RWPE2 (cell line): ENCODE results near the gene MEIKIN.
A peak's percentile ranks its signal among the peaks of the same experiment; 100 is the strongest.

Source experiments
- ATAC-seq: fragments of 200-7000 bp; cut with Tn5 transposase; 3 replicates; pipeline ENCODE4 v1.9.1; 2021; ENCODE audit warnings: low read depth
- DNase-seq: peaks from one replicate; pipeline ENCODE4 v3.0.0-alpha.2; 2020; ENCODE audit warnings: low spot score
- H3K27ac ChIP-seq: fragments of 450-650 bp; 2 replicates; pipeline ENCODE4 v1.5.1; 2017; ENCODE audit warnings: mild to moderate bottlenecking; ENCODE audit not compliant: poor library complexity, severe bottlenecking
- H3K27me3 ChIP-seq: fragments of 250-450 bp; sonication (Bioruptor Pico); 2 replicates; pipeline ENCODE4 v1.5.1; 2021; ENCODE audit warnings: mild to moderate bottlenecking, moderate library complexity; ENCODE audit not compliant: insufficient read depth, poor library complexity, severe bottlenecking
- H3K36me3 ChIP-seq: fragments of 250-450 bp; sonication (Bioruptor Pico); 2 replicates; pipeline ENCODE4 v1.5.1; 2020; ENCODE audit warnings: low read depth, mild to moderate bottlenecking, moderate library complexity
- H3K4me1 ChIP-seq: fragments of 250-450 bp; sonication (Bioruptor Pico); 2 replicates; pipeline ENCODE4 v1.5.1; 2021; ENCODE audit warnings: mild to moderate bottlenecking, moderate library complexity; ENCODE audit not compliant: insufficient read depth, poor library complexity, severe bottlenecking
- H3K4me3 ChIP-seq: fragments of 250-450 bp; sonication (Bioruptor Pico); 2 replicates; pipeline ENCODE4 v1.5.1; 2021; ENCODE audit warnings: mild to moderate bottlenecking, moderate library complexity; ENCODE audit not compliant: severe bottlenecking
- H3K9me3 ChIP-seq: fragments of 250-450 bp; sonication (Bioruptor Pico); 2 replicates; pipeline ENCODE4 v1.5.1; 2021; ENCODE audit warnings: mild to moderate bottlenecking, moderate library complexity; ENCODE audit not compliant: severe bottlenecking
- CTCF ChIP-seq: fragments of 450-650 bp; IDR thresholded peaks from one replicate; pipeline ENCODE4 v1.5.1; 2017; ENCODE audit warnings: mild to moderate bottlenecking, moderate library complexity; ENCODE audit not compliant: poor library complexity, severe bottlenecking

The MEIKIN gene

GRCh38 chr5:131945551-131946168 is at the start of gene MEIKIN:
MEIKIN (minus strand) TSS chr5:131945663; CDS start chr5:131945505, 158 bp downstream.
- Histone ChIP-seq H3K9me3 (no peaks in the 10 kb centered on the region), H3K27me3 (no peaks in the 10 kb centered on the region), H3K27ac (no peak within 1 kb of the TSS), H3K4me3 (no peak within 1 kb of the TSS), H3K36me3 (no peaks in the 10 kb centered on the region), H3K4me1 (no peaks in the 10 kb centered on the region)
- ATAC-seq, result no peak
- no peak for DNase-seq
- no peak for TF ChIP-seq CTCF

GRCh38 chr5:131994533-131995226 is 49.2 kb upstream of the MEIKIN start:
- Histone ChIP-seq H3K36me3 (no peaks in the 10 kb centered on the region), H3K4me1 (no peaks in the 10 kb centered on the region), H3K9me3 (no peaks in the 10 kb centered on the region), H3K27ac (no peak overlapping the region), H3K27me3 (no peaks in the 10 kb centered on the region), H3K4me3 (no peak overlapping the region)
- no peak for TF ChIP-seq CTCF
- ATAC-seq, result no peak
- no peak for DNase-seq

- no peak overlapping the region for H3K27ac ChIP-seq
- no peaks in the 10 kb centered on the region for H3K9me3 ChIP-seq
- peak; percentile 45 for DNase-seq
- no peak for TF ChIP-seq CTCF
- H3K27me3 ChIP-seq, result no peaks in the 10 kb centered on the region
- H3K36me3 ChIP-seq, result no peaks in the 10 kb centered on the region
- no peaks in the 10 kb centered on the region for H3K4me1 ChIP-seq
- H3K4me3 ChIP-seq, result no peak overlapping the region
- ATAC-seq, result no peak
These were observed 48.6 kb upstream of the MEIKIN start for GRCh38 chr5:131994090-131994489.

GRCh38 chr5:131993676-131994075 is 48.2 kb upstream of the MEIKIN start:
- ATAC-seq, result no peak

More at GRCh38 chr5:131993676-131994075, 48.2 kb upstream of the MEIKIN start:
- Histone ChIP-seq H3K36me3 (no peaks in the 10 kb centered on the region), H3K27ac (no peak overlapping the region), H3K4me1 (no peaks in the 10 kb centered on the region), H3K4me3 (no peak overlapping the region), H3K27me3 (no peaks in the 10 kb centered on the region), H3K9me3 (no peaks in the 10 kb centered on the region)
- TF ChIP-seq CTCF, result no peak
- peak; percentile 49 for DNase-seq
